Spleen (tissue), 7 donors: ENCODE results near the gene C10orf143.

Experiments used
- POLR2A ChIP-seq, 3 donors: fragments of 450-650 bp; IDR thresholded peaks; one replicate each; pipeline ENCODE4 v1.5.1; 2017; ENCODE audit warnings: antibody characterized with exemption in 3 of 3, mild to moderate bottlenecking in 1 of 3
- POLR2AphosphoS5 ChIP-seq, 3 donors: sonication (generic); formaldehyde crosslinking; IDR thresholded peaks; one replicate each; pipeline ENCODE4 v1.5.1; 2017; ENCODE audit warnings: antibody characterized with exemption in 3 of 3
- TF ChIP-seq, protein P1 (sequence below), 11 experiments: fragments of 200-600 bp in 7 of 11; fragments of 450-650 bp in 4 of 11; sonication (generic) in 4 of 11; IDR thresholded peaks in 8 of 11; conservative IDR thresholded peaks in 3 of 11; 1 replicate in 7 of 11; 2 replicates in 4 of 11; pipeline versions ENCODE4 v1.4.0 to v1.8.0; 2016 to 2021; ENCODE audit warnings: antibody characterized with exemption in 11 of 11, inconsistent platforms in 4 of 11, mild to moderate bottlenecking in 1 of 11
- donor health status: DM: no; HTN: no; CAD: no; lungs with moderate emphysema.
- donor health status: DM: no; HTN: no; CAD: no.
- donor health status: DM: no; HTN: no; CAD: no.

GRCh38 chr10:130014263-130015074, 96.2 kb downstream of the C10orf143 start:
- TF ChIP-seq, protein P1, sequence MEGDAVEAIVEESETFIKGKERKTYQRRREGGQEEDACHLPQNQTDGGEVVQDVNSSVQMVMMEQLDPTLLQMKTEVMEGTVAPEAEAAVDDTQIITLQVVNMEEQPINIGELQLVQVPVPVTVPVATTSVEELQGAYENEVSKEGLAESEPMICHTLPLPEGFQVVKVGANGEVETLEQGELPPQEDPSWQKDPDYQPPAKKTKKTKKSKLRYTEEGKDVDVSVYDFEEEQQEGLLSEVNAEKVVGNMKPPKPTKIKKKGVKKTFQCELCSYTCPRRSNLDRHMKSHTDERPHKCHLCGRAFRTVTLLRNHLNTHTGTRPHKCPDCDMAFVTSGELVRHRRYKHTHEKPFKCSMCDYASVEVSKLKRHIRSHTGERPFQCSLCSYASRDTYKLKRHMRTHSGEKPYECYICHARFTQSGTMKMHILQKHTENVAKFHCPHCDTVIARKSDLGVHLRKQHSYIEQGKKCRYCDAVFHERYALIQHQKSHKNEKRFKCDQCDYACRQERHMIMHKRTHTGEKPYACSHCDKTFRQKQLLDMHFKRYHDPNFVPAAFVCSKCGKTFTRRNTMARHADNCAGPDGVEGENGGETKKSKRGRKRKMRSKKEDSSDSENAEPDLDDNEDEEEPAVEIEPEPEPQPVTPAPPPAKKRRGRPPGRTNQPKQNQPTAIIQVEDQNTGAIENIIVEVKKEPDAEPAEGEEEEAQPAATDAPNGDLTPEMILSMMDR (IDR thresholded peaks at IDR 0.05 in 8 of 11, conservative IDR thresholded peaks at IDR 0.05 in 3 of 11) = no peak
- TF ChIP-seq POLR2A (IDR thresholded peaks at IDR 0.05) (no peak), POLR2AphosphoS5 (IDR thresholded peaks at IDR 0.05) (no peak)
